NCI-H2029 (cell line): ENCODE data around the gene WIF1.

Source experiments
- DNase-seq: peaks from one replicate; lab custom pipeline; 2025; lab: John Stamatoyannopoulos, UW

WIF1 gene

DNA sequence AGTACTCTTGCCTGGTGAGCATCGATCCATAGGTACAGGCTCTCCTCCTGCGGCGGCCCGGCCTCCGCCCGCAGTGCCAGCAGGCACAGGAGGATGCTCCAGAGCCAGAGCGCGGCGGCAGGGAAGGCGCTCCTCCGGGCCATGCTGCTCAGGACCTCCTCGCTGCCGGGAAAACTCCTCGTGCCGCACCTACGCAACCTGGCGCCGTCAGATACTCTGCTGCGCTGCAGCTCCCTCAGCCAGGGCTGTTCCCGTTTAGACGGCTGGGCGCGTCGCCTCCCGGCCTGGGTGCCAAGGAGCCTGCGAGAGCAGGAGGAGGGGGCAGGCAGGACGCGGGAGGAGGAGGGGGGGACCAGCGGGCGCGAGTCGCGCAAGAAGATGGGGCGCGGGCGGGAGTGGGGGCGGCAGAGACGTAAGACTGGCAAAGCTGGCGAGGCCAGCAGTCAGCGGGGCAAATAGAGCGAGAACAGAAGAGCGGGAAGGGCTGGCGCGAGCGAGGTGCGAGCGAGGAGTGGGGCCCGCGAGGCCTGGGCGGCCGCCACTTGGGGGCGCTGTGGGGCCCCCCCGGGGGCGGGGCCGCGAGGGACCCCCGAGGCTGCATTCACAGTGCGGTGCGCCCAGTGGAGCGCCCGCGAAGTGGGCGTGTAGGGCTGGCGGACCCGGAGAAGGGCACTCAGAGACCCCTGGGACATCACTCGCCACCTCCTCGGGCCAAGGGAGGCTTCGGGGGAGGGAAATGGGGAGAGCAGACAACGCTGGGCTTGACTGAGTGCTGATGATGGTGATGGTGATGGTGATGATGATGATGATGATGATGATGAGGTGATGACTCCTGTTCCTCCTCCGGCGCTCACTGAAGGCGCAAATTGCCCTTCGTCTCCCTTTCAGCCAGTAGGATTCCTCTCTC, at the start of gene WIF1:
WIF1 (minus strand) TSS at position 257 of the 907 bp plus-strand sequence; CDS start at position 143, 114 bp downstream.
- DNase-seq = peak; percentile 11

DNA sequence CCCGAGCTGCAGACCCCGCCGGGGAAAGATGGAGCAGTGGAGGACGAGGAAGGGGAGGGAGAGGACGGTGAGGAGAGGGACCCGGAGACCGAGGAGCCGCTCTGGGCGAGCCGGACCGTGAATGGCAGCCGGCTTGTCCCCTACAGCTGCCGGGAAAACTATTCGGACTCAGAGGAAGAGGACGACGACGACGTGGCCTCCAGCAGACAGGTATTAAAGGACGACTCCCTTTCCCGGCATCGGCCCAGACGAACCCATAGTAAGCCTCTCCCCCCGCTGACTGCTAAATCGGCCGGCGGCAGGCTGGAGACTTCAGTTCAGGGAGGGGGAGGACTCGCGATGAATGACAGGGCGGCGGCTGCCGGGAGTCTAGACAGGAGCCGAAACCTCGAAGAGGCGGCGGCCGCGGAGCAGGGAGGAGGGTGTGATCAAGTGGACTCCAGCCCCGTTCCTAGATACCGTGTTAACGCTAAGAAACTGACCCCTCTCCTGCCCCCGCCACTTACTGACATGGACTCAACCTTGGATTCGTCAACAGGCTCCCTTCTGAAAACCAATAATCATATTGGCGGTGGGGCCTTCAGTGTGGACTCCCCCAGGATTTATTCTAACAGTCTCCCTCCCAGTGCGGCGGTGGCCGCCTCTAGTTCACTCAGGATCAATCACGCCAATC, 49.2 kb upstream of the WIF1 start:
- DNase-seq = peak; percentile 44

DNA sequence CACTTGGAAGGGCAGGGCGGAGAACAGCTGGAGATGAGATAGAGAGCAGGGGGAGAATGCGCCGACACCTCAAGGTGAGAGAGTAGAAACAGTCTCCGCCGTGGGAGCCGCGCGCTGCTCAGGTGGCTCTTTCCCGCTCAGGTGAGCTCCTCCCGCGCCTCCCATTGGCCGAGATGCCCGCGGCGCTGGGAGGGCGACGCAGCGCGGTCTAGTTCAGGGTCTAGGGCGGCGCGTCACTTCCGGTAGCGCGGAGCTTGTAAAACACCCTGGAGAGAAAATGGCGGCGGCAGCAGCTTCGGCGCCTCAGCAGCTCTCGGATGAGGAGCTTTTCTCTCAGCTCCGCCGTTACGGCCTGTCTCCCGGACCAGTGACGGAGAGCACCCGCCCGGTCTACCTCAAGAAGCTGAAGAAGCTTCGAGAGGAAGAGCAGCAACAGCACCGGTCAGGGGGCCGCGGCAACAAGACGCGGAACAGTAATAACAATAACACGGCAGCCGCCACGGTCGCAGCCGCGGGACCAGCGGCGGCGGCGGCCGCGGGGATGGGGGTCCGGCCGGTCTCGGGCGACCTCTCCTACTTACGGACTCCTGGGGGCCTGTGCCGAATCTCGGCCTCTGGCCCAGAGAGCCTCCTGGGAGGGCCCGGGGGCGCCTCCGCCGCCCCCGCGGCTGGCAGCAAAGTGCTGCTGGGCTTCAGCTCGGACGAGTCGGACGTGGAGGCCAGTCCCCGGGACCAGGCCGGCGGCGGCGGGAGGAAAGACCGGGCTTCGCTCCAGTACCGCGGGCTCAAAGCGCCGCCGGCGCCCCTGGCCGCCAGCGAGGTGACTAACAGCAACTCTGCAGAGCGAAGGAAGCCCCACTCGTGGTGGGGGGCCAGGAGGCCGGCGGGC, 48.5 kb upstream of the WIF1 start, which contains the start of gene LEMD3:
LEMD3 (plus strand) TSS at position 264 of the 889 bp plus-strand sequence; CDS start at position 278, 14 bp downstream.
- peak; percentile 95 for DNase-seq

DNA sequence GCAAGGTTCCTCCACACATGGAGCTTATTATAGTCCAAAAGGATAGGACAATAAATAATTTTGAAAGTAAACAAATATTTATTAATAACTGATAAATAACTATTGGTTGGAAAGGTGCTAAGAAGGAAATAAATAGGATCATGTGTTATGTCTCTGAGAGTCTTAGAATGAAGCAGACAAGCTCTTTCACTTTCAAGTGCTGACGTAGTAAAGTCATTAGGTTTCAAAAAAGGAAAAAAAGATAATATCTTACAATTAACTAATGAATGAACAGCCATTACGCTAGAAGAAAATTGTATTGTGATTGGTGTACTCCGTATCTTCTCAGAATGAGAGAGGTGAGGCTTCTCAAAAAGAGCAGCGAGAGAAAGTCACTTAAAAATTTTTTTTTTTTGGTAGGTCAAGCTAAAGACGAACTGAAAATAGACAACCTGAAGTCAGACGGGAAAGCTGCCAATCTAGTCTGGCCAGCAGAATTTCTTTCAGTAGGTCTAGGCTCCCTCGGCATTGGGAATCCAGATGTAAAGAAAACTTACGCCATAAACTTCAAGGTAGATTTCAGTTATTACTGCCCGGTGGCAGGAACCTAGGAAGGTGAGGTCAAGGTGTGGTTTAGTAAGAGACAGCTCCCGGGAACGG, 47.7 kb upstream of the WIF1 start:
- no peak for DNase-seq

DNA sequence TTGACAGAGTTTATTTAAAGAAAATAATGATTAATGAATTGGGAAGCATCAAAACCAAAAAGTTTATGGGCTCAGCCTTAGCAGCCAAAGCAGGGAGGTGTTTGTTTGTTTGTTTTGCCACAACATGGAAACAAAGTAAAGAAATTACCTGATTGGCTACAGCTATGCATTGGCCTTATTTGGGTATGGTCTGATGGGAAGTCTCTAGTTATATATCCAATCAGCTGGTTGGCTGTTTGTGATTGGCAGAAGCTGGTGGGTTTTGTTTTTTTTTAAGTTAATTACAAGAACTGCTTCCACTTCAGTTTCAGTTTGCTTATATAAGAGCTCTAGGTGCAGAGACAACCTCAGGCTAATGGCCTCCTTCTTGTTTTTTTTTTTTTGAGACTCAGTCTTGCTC, 43.7 kb upstream of the WIF1 start:
- no peak for DNase-seq

- DNase-seq = no peak
These were observed 43.1 kb upstream of the WIF1 start for GRCh38 chr12:65164244-65164643.

DNA sequence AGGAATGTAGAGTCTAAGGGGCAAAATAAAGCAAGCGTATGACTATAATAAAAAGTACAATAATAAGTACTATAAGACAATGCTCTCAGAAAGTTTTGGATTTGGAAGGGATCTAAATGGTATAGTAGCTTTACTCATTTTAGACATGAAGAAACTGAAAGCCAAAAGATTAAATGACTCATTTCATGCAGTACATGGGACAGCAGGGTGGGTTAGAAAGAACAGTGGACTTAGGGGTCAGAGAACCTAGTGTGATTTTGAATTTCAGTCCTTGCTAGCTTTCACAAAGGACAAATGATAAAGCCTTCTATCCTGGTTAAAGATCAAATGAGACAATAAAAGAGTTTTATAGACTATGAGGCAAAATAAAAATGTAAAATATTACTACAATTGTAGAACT, 41.5 kb upstream of the WIF1 start:
- DNase-seq = no peak

- no peak for DNase-seq
These were observed 36.0 kb upstream of the WIF1 start for GRCh38 chr12:65157091-65157490.

DNA sequence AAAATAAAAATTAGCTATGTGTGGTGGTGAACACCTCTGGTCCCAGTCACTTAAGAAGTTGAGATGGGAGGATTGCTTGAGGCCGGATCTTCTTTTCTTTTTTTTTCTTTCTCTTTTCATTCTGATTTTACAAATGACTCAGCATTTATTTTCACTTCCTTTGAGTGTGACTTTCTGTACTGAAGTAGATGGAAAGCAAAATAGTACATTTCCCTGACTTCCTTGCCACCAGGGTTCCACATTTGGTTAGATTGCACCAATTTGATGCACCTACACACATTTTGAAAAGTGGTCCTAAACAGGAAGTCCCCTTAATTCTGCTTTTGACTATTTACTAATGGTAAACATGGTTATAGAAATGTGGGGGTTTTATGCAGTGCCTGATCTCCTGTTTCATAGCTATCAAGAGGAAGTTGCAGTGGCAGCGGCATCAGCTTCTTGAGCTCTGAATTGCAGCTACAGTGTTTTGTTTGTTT, 35.3 kb upstream of the WIF1 start:
- DNase-seq = no peak

DNA sequence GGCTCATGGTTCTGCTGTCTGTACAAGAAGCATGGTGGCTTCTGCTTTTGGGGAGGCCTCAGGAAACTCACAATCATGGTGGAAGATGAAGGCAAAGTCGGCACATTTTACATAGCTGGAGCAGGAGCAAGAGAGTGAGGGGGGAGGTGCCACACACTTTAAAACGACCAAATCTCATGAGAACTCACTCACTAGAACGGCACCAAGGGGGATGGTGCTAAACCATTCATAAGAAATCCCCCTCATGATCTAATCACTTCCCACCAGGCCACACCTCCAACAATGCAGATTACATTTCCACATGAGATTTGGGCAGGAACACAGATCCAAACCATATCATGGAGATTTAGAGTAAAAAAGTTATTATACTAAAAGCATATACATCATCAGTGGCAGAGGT, 34.7 kb upstream of the WIF1 start:
- DNase-seq = no peak

- no peak for DNase-seq
These were observed 31.5 kb upstream of the WIF1 start for GRCh38 chr12:65152596-65152995.

DNA sequence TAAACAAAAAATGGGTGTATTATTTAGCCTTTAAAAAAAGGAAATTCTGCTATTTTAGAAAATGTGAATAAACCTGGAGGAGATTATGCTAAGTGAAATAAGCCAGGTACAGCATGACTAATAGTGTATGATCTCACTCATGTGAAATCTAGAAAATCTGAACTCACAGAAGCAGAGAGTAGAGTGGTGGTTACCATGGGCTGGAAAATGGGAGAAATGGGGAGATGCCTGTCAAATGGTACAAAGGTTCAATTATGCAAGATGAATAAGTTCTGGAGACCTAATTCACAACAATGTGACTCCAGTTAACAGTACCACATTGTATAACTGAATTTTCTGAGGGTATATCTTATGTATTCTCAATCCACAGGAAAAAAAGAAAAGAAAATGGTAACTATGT, 30.9 kb upstream of the WIF1 start:
- DNase-seq = no peak

GRCh38 chr12:65147312-65147905, 26.3 kb upstream of the WIF1 start:
- no peak for DNase-seq

GRCh38 chr12:65140738-65141137, 19.6 kb upstream of the WIF1 start:
- DNase-seq = no peak

- DNase-seq = no peak
These were observed 18.3 kb upstream of the WIF1 start for GRCh38 chr12:65139389-65139788.

- no peak for DNase-seq
These were observed 12.8 kb upstream of the WIF1 start for GRCh38 chr12:65133879-65134278.

DNA sequence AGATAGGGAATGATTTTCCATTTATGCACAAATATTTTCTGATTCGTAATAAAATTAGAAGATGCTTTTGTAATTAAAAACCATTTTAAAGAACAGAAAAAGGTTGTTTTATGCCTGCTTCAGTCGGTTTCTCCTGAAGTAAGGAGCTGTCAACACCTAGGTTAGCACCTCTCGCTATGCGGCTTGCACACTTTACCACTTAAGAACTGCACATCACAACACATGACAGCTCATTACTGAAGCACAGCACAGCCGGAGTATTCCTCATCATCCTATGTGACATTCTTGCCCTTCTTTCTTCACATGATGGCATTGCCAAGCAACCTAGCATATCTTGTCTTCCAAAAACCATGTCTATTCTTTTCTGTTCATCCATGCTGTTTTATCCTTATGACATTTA, 5.4 kb upstream of the WIF1 start:
- DNase-seq = no peak

- DNase-seq = no peak
These were observed 4.9 kb upstream of the WIF1 start for GRCh38 chr12:65125975-65126374.

- DNase-seq = no peak
These were observed 4.1 kb upstream of the WIF1 start for GRCh38 chr12:65125247-65125646.

GRCh38 chr12:65123435-65124063, 2.4 kb upstream of the WIF1 start:
- peak; percentile 50 for DNase-seq

DNA sequence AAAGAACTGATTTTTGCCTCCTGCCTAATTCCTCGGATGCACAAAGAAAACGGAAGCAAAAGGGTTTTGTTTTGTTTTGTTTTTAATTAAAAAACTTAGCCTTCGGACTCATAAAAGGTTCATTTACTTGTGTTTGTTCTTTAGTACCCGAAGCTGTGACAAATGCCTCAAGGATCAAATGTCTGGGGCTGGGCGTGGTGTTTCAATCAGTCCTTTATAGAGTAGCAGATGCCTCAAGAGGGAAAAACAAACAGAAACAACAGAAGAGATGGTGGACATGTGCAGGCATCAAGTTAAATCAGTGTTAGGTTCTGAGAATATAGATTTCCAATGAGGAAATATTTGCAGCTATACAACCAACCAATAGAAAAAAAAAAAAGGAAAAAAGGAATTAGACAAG, 1.6 kb upstream of the WIF1 start:
- DNase-seq = peak; percentile 1
